Peyer's patch (tissue), 4 donors: ENCODE results near the gene OR8S1.

ENCODE experiments used
- CTCF ChIP-seq, 6 experiments: fragments of 450-650 bp in 4 of 6; fragments of 200-600 bp in 2 of 6; sonication (generic) in 1 of 6; IDR thresholded peaks; one replicate each; pipeline ENCODE4 v1.5.1; 2017 to 2019; ENCODE audit warnings: antibody characterized with exemption in 6 of 6, mild to moderate bottlenecking in 3 of 6, moderate library complexity in 1 of 6
- POLR2A ChIP-seq, 2 donors: fragments of 450-650 bp; IDR thresholded peaks; one replicate each; pipeline ENCODE4 v1.5.1; 2017; ENCODE audit warnings: antibody characterized with exemption in 2 of 2, mild to moderate bottlenecking in 2 of 2, moderate library complexity in 2 of 2

GRCh38 chr12:48569946-48570345 is 44.5 kb downstream of the OR8S1 start, which contains the start of gene LALBA:
- no peak for TF ChIP-seq CTCF (IDR thresholded peaks at IDR 0.05)
- no peak for TF ChIP-seq POLR2A (IDR thresholded peaks at IDR 0.05)
